BE2C (cell line): ENCODE data around the gene KRTAP1-4.

ENCODE experiments used
- DNase-seq: peaks from one replicate; pipeline ENCODE4 v3.0.0-alpha.2; 2020
- H3K27me3 ChIP-seq: fragments of 250-450 bp; sonication (Bioruptor Pico); 2 replicates; pipeline ENCODE4 v1.5.1; 2020; ENCODE audit warnings: mild to moderate bottlenecking
- H3K36me3 ChIP-seq: fragments of 250-450 bp; sonication (Bioruptor Pico); 2 replicates; pipeline ENCODE4 v1.5.1; 2020; ENCODE audit warnings: mild to moderate bottlenecking
- H3K4me1 ChIP-seq: fragments of 250-450 bp; sonication (Bioruptor Pico); 2 replicates; pipeline ENCODE4 v1.5.1; 2020
- H3K4me3 ChIP-seq: 2 replicates; pipeline ENCODE4 v1.5.1; 2011; ENCODE audit warnings: low read depth, low read length
- H3K9me3 ChIP-seq: fragments of 250-450 bp; sonication (Bioruptor Pico); 2 replicates; pipeline ENCODE4 v1.5.1; 2020
- CTCF ChIP-seq: IDR thresholded peaks from 2 replicates; pipeline ENCODE4 v1.5.1; 2012; ENCODE audit warnings: mild to moderate bottlenecking, low read depth, low read length

KRTAP1-4 gene

GRCh38 chr17:41024697-41025096, 5.3 kb downstream of the KRTAP1-4 start:
- no peak overlapping the region for H3K4me3 ChIP-seq
- peaks cover 33% of the 10 kb centered on the region for H3K27me3 ChIP-seq
- H3K4me1 ChIP-seq: no peaks in the 10 kb centered on the region
- DNase-seq: no peak
- TF ChIP-seq CTCF: no peak
- H3K9me3 ChIP-seq: no peaks in the 10 kb centered on the region
- no peaks in the 10 kb centered on the region for H3K36me3 ChIP-seq

GRCh38 chr17:41020336-41020735, 9.7 kb downstream of the KRTAP1-4 start:
- Histone ChIP-seq H3K36me3 (no peaks in the 10 kb centered on the region), H3K27me3 (peaks cover 14% of the 10 kb centered on the region), H3K4me3 (no peak overlapping the region), H3K9me3 (no peaks in the 10 kb centered on the region), H3K4me1 (no peaks in the 10 kb centered on the region)
- TF ChIP-seq CTCF: no peak
- DNase-seq: no peak

GRCh38 chr17:41019415-41019814, 10.6 kb downstream of the KRTAP1-4 start:
- no peak for TF ChIP-seq CTCF
- H3K36me3 ChIP-seq: no peaks in the 10 kb centered on the region
- no peak overlapping the region for H3K4me3 ChIP-seq
- peaks cover 16% of the 10 kb centered on the region for H3K27me3 ChIP-seq
- no peaks in the 10 kb centered on the region for H3K9me3 ChIP-seq
- no peak for DNase-seq
- H3K4me1 ChIP-seq: no peaks in the 10 kb centered on the region

- H3K4me1 ChIP-seq: no peaks in the 10 kb centered on the region
Measured at GRCh38 chr17:41018541-41018940, 11.5 kb downstream of the KRTAP1-4 start.

GRCh38 chr17:41016578-41017215, 13.3 kb downstream of the KRTAP1-4 start:
- Histone ChIP-seq H3K36me3 (no peaks in the 10 kb centered on the region), H3K9me3 (no peaks in the 10 kb centered on the region), H3K4me3 (no peak overlapping the region), H3K4me1 (no peaks in the 10 kb centered on the region), H3K27me3 (peaks cover 16% of the 10 kb centered on the region)
- DNase-seq: no peak
- TF ChIP-seq CTCF: no peak

More at GRCh38 chr17:41018541-41018940, 11.5 kb downstream of the KRTAP1-4 start:
- H3K9me3 ChIP-seq: no peaks in the 10 kb centered on the region
- no peak overlapping the region for H3K4me3 ChIP-seq
- H3K36me3 ChIP-seq: no peaks in the 10 kb centered on the region
- H3K27me3 ChIP-seq: peaks cover 16% of the 10 kb centered on the region
- no peak for TF ChIP-seq CTCF
- no peak for DNase-seq

GRCh38 chr17:41015454-41015853, 14.5 kb downstream of the KRTAP1-4 start:
- Histone ChIP-seq H3K4me1 (no peaks in the 10 kb centered on the region), H3K9me3 (no peaks in the 10 kb centered on the region), H3K4me3 (no peak overlapping the region), H3K27me3 (peaks cover 16% of the 10 kb centered on the region), H3K36me3 (no peaks in the 10 kb centered on the region)
- TF ChIP-seq CTCF: no peak
- no peak for DNase-seq
